Colonic mucosa (tissue), 4 donors: ENCODE results near the gene CCDC50. TPM values are rescaled to one million over a fixed set of nuclear protein-coding genes. Genes with fewer than 3 reads are reported as not detected.

Source experiments
- DNase-seq: peaks from one replicate; pipeline ENCODE4 v3.0.0-alpha.2; 2020
- H3K27ac ChIP-seq: fragments of 200-600 bp; one replicate; pipeline ENCODE4 v1.8.0; 2021
- H3K27me3 ChIP-seq: fragments of 200-600 bp; one replicate; pipeline ENCODE4 v1.8.0; 2021
- H3K36me3 ChIP-seq: fragments of 200-600 bp; one replicate; pipeline ENCODE4 v1.8.0; 2021
- H3K4me1 ChIP-seq: fragments of 200-600 bp; one replicate; pipeline ENCODE4 v1.8.0; 2021; ENCODE audit warnings: mild to moderate bottlenecking
- H3K4me3 ChIP-seq: fragments of 200-600 bp; one replicate; pipeline ENCODE4 v1.8.0; 2021
- H3K9ac ChIP-seq, 2 donors: one replicate each; pipeline ENCODE4 v1.7.0; 2013; ENCODE audit warnings: control low read depth in 2 of 2, low read depth in 2 of 2, low read length in 2 of 2
- H3K9me3 ChIP-seq: fragments of 200-600 bp; one replicate; pipeline ENCODE4 v1.8.0; 2021
- CTCF ChIP-seq: fragments of 200-600 bp; IDR thresholded peaks from one replicate; pipeline ENCODE4 v1.8.0; 2022; ENCODE audit warnings: antibody characterized with exemption, mild to moderate bottlenecking
- intact Hi-C: fragments of 100-400 bp; cut with DNase I; formaldehyde crosslinking; loops from one replicate; pipeline ENCODE4 v1.14.1; 2022
- total RNA-seq, 2 donors: library from RNA; stranded (reverse); fragmentation: NEBNext Ultra II Directional in 1 of 2; extraction: Animal tissue kit (Norgen Biotek cat#: 25700) in 1 of 2; gene quantifications; one replicate each; pipeline ENCODE4 v1.2.1, GENCODE V29; 2021
- donor health status: healthy.
- donor health status: DM: no; HTN: no; CAD: no.
- donor health status: DM: no; HTN: no; CAD: no.

Gene CCDC50
- total RNA-seq, 2 donors from 2014 or later, result 33.4 to 53.3 TPM

GRCh38 chr3:191428177-191428576 is 99.0 kb downstream of the CCDC50 start:
- no peak overlapping the region for H3K9ac ChIP-seq
- DNase-seq, result no peak
- no peaks in the 10 kb centered on the region for H3K9me3 ChIP-seq
- intact Hi-C loops, result no loop called here
- H3K27ac ChIP-seq, result no peak overlapping the region
- no peaks in the 10 kb centered on the region for H3K27me3 ChIP-seq
- H3K4me3 ChIP-seq, result no peak overlapping the region
- H3K4me1 ChIP-seq, result no peaks in the 10 kb centered on the region
- TF ChIP-seq CTCF, result no peak
- H3K36me3 ChIP-seq, result no peaks in the 10 kb centered on the region

DNA sequence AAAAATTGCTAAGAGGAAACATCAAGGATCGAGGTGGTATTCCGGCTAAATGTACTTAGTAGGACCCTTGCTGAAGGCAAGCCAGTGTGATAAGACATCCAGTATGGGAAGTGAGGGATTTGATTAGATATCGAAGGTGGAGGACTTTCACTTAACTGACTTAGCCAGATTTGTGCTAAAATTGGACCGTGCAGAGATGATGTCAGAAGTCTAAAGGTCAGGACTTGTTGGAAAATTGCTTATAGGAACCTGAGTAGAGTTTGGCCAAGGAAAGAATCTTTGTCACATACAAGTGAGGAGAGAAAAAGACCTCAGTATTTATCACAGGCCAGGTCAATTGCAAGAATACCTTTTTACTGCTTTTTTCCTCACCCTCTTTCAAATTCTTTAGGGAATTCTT is 100.9 kb downstream of the CCDC50 start:
- TF ChIP-seq CTCF, result no peak
- Histone ChIP-seq H3K4me1 (no peaks in the 10 kb centered on the region), H3K9me3 (no peaks in the 10 kb centered on the region), H3K4me3 (no peak overlapping the region), H3K9ac (no peak overlapping the region), H3K36me3 (no peaks in the 10 kb centered on the region), H3K27me3 (no peaks in the 10 kb centered on the region), H3K27ac (no peak overlapping the region)
- intact Hi-C loops, result no loop called here
- DNase-seq, result no peak

DNA sequence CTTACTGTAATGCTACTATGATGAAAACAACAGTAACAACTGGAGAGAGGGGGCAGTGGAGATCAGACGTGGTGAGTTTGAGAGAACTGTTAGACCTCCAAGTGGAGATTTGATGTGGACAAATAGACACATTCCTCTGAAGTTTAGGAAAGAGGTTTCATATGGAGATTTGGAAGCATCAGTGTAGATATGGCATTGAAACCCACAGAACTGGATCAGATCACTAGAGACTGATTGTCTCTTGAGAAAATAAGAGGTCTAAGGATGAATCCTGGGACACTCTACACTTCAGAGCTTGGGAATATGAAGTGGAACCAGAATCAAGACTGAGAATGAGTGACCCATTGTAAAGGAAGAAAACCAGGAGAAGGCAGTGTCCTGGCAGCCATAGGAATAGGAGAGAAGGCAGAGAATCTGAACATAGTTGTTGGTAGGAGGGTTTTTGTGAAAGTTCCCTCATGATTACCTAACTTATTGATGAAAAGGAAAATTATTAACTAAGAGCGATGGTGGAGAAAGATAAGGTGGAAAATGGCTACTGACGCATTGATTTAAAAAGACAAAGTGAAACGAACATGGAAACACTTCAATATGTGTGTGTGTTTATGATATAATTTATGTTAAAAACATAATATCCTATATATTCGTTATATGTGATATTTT is 102.1 kb downstream of the CCDC50 start:
- intact Hi-C loops, result no loop called here
- Histone ChIP-seq H3K27me3 (no peaks in the 10 kb centered on the region), H3K4me3 (no peak overlapping the region), H3K27ac (no peak overlapping the region), H3K9ac (no peak overlapping the region), H3K4me1 (no peaks in the 10 kb centered on the region), H3K9me3 (no peaks in the 10 kb centered on the region), H3K36me3 (no peaks in the 10 kb centered on the region)
- TF ChIP-seq CTCF, result no peak
- no peak for DNase-seq

GRCh38 chr3:191432162-191432561 is 103.0 kb downstream of the CCDC50 start:
- no peak for TF ChIP-seq CTCF
- Histone ChIP-seq H3K9me3 (no peaks in the 10 kb centered on the region), H3K4me1 (no peaks in the 10 kb centered on the region), H3K27me3 (no peaks in the 10 kb centered on the region), H3K9ac (no peak overlapping the region), H3K4me3 (no peak overlapping the region), H3K36me3 (no peaks in the 10 kb centered on the region), H3K27ac (no peak overlapping the region)
- no peak for DNase-seq
- intact Hi-C loops, result no loop called here

DNA sequence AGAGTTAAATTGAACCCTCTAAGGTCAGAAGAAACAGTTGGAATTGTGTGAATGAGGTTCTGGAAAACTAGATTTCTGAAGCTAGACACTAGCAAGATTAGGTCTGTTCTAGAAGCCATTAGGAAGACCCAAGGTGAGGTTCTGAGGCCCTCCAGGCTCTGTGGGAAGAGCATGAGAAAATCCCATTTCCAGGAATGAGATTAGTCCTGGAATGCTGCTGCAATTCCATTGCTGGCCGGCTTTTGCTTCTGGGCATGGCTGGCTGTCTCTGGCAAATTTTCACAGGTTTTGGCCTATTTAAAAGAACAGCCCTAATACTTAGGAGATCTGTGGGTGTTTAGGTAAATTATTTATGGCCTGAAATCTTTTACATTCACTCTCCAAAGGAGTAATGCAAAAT is 104.8 kb downstream of the CCDC50 start:
- H3K4me1 ChIP-seq, result no peaks in the 10 kb centered on the region
- H3K27ac ChIP-seq, result no peak overlapping the region
- no peaks in the 10 kb centered on the region for H3K27me3 ChIP-seq
- DNase-seq, result no peak
- no peak overlapping the region for H3K4me3 ChIP-seq
- H3K9ac ChIP-seq, result no peak overlapping the region
- H3K36me3 ChIP-seq, result no peaks in the 10 kb centered on the region
- no peaks in the 10 kb centered on the region for H3K9me3 ChIP-seq
- intact Hi-C loops, result no loop called here
- TF ChIP-seq CTCF, result no peak
